NCI-H1436 treated with DMSO at 0.1 percent for 48 hours (cell line): Measurements from ENCODE around the gene AHSA1.
"Not testable (repeated sequence)": the region's sequence is repeated elsewhere in the genome, so short reads cannot be mapped to it uniquely, and the experiment has no call there.

ENCODE experiments used
- DNase-seq: peaks from one replicate; lab custom pipeline; 2025; lab: John Stamatoyannopoulos, UW

Gene AHSA1

GRCh38 chr14:77457522-77458248, at the start of gene AHSA1, which contains the start of gene VIPAS39:
Gene AHSA1, plus strand, starts transcription at chr14:77458093. Its CDS starts 97 bp downstream, at chr14:77458190.
Gene VIPAS39, minus strand, starts transcription at chr14:77457601. Its CDS starts 3,499 bp downstream, at chr14:77454102.
- peak; percentile 96 for DNase-seq

GRCh38 chr14:77409131-77409533, 48.8 kb upstream of the AHSA1 start:
- no peak for DNase-seq

- not testable (repeated sequence) for DNase-seq
These were observed 42.4 kb upstream of the AHSA1 start for GRCh38 chr14:77415403-77416030.

- DNase-seq, result not testable (repeated sequence)
These were observed 41.8 kb upstream of the AHSA1 start for GRCh38 chr14:77416098-77416497.

GRCh38 chr14:77416836-77417235, 41.1 kb upstream of the AHSA1 start:
- no peak for DNase-seq

- no peak for DNase-seq
These were observed 36.7 kb upstream of the AHSA1 start for GRCh38 chr14:77421201-77421600.

- no peak for DNase-seq
These were observed 34.5 kb upstream of the AHSA1 start, which contains the start of gene NOXRED1 for GRCh38 chr14:77423423-77423822. Gene NOXRED1, minus strand, starts transcription at chr14:77423523. Its CDS starts 634 bp downstream, at chr14:77422889.

- no peak for DNase-seq
These were observed 33.0 kb upstream of the AHSA1 start for GRCh38 chr14:77424862-77425261.

GRCh38 chr14:77426396-77426795, 31.5 kb upstream of the AHSA1 start:
- DNase-seq, result no peak

GRCh38 chr14:77436042-77436441, 21.9 kb upstream of the AHSA1 start:
- no peak for DNase-seq

- DNase-seq, result no peak
These were observed 19.3 kb upstream of the AHSA1 start for GRCh38 chr14:77438596-77438995.

GRCh38 chr14:77439861-77440260, 18.0 kb upstream of the AHSA1 start:
- no peak for DNase-seq

- DNase-seq, result no peak
These were observed 15.7 kb upstream of the AHSA1 start for GRCh38 chr14:77442196-77442595.

- no peak for DNase-seq
These were observed 1.8 kb upstream of the AHSA1 start for GRCh38 chr14:77455966-77456640.

GRCh38 chr14:77457115-77457521, 775 bp upstream of the AHSA1 start:
- DNase-seq, result no peak

GRCh38 chr14:77458249-77458950, 507 bp downstream of the AHSA1 start:
- DNase-seq, result no peak

- DNase-seq, result no peak
These were observed 1.3 kb downstream of the AHSA1 start for GRCh38 chr14:77459072-77459723.

GRCh38 chr14:77467801-77468200, 9.9 kb downstream of the AHSA1 start:
- DNase-seq, result no peak

GRCh38 chr14:77469067-77469505, 11.2 kb downstream of the AHSA1 start:
- DNase-seq, result no peak

GRCh38 chr14:77469539-77469938, 11.6 kb downstream of the AHSA1 start:
- no peak for DNase-seq

- DNase-seq, result no peak
These were observed 12.5 kb downstream of the AHSA1 start for GRCh38 chr14:77470224-77470870.
